ENCODE data around the gene RNF166.

RNF166 gene

GRCh38 chr16:88691129-88691813 is 14.9 kb downstream of the RNF166 start:
- DNase-seq, result no peak

- DNase-seq, result no peak
These were observed 15.7 kb downstream of the RNF166 start for GRCh38 chr16:88690341-88691128.

GRCh38 chr16:88688013-88688778 is 18.0 kb downstream of the RNF166 start:
- DNase-seq, result no peak

GRCh38 chr16:88687676-88688012 is 18.6 kb downstream of the RNF166 start:
- no peak for DNase-seq

DNA sequence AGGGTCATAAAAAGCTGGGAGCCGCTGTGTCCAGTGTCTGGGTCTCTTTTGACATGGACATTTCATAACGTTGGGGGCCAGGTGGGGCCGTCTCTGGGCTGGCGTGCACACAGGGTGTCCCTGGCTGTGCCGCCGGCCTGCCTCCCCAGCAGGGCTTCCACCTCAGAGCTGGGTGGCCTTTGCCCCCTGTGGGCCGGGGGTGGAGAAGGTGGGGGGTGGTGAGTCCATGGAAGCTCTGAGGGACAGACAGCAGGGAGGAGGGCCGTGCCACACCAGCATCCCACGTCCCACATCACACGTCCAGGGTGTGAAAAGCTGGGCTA is 19.0 kb downstream of the RNF166 start:
- no peak for DNase-seq

GRCh38 chr16:88686439-88687253 is 19.6 kb downstream of the RNF166 start, which contains the start of gene SNAI3:
Gene SNAI3 (minus strand): TSS chr16:88686507. CDS start chr16:88686406, 101 bp downstream.
- DNase-seq, result peak; percentile 59

GRCh38 chr16:88686062-88686438 is 20.2 kb downstream of the RNF166 start:
- no peak for DNase-seq

GRCh38 chr16:88685156-88686061 is 20.8 kb downstream of the RNF166 start:
- DNase-seq, result peak; percentile 59

DNA sequence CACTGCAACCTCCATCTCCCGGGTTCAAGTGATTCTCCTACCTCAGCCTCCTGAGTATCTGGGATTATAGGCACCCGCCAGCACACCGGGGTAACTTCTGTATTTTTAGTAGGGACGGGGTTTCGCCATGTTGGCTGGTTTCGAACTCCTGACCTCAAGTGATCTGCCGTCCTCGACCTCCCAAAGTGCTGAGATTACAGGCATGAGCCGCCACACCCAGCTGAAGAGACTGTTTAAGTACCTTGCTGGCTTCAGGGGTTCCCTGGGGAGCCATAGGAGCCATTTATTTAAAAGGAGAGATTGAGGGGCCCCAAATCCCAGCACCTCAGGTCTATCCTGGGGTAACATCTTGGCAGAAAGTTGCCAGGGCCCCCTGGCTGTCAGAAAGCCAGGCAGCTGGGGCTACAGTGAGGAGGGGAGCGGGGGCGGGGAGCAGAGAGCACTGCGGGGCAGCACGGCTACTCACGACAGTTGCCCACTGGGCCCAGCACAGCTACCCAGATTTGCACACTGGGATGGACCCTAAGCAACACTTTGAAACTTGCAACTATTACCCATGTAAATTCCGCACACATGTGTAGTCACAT is 21.5 kb downstream of the RNF166 start:
- DNase-seq, result no peak

DNA sequence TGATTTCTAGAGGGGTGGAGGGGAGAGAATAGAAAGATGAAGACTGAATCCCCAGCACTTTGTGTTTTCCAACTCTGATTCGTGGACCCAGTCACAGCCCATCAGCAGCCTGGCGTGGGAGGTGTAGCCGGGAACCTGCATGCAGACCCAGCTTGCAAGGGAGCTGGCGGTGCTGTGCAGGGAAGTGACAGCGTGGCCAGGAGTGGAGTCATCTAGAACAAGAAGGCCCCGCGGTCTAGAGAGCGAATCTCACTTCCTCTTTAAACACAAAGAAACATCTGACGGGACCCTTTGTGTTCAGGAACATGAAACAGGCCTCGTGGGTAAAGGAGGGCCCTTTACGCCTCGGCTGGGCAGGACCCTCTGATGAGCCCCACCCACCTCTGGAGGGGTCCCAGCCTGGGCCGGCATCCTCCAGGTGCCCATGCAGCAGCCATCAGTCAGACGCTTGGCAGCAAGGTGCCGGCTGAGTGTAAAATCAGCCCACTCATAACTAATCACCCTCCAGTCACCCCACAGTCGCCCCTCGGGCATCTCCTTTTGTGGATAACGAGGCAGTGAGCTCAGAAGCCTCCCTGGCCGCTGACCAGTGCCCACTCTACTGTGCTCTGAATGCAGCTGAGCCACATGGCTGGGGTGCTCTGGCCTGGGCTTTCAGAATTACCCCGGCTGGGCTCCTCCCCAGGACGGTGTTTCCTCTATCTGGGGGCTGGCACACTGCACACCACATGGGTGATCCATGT is 24.3 kb downstream of the RNF166 start:
- DNase-seq, result no peak

DNA sequence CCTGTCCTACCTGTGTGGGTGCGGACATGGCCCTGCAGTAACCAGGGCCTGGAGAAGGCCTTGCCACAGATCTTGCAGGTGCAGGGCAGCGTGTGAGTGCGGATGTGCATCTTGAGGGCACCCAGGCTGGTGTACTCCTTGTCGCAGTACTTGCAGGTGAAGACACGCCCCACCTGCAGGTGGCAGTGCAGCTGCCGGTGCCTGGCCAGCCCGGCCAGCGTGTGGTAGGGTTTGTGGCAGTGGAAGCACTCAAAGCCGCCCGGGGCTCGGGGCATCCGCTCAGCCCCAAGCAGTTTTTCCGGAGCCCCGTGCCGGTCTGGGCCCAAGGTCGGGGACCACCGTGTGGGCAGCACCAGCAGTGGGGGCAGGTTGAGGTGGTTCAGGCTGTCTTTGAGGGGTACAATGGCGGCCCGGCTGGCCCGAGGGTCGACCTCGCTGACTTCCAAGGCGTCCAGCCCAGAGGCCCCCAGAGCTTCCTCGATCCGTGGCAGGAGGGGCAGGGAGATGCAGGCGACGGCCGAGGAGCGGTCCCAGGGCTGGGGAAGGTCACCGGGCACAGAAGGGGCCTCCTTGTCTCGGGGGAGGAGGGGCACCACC is 25.0 kb downstream of the RNF166 start:
- DNase-seq, result no peak

- DNase-seq, result no peak
These were observed 25.6 kb downstream of the RNF166 start for GRCh38 chr16:88680554-88681083.

DNA sequence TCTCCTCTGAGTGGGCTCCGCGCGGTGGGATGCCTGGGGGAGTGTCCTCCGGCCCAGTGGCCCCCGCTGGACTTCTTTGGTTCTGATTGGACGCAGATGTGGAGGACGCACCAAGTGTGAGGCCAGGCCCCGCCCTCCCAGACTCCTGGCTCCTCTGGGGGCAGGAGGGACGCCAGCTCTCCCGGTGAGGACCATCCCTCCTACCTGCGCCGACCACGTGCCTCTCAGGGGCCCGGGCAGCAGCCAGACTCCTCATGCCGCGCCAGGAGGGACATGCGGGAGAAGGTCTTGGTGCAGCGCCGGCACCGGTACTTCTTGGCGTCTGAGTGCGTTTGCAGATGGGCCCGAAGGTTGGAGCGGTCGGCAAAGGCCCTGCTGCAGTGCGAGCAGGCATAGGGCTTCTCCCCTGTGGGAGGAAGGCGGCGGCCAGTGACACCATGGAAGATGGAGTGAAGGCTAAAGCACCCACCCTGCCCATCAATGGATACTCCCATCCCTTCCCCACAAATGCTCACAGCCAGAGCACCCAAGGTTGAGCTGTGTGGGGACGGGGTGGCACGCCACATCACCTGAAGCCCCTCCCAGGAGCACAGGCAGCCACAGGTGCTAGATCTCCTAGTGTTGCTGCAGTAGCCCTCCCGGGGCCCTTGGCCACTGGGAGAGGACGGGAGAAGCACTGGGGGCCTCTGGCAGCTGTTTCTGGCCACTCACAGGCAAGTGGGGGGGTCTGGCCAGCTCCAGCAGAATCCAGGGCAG is 27.8 kb downstream of the RNF166 start:
- no peak for DNase-seq

DNA sequence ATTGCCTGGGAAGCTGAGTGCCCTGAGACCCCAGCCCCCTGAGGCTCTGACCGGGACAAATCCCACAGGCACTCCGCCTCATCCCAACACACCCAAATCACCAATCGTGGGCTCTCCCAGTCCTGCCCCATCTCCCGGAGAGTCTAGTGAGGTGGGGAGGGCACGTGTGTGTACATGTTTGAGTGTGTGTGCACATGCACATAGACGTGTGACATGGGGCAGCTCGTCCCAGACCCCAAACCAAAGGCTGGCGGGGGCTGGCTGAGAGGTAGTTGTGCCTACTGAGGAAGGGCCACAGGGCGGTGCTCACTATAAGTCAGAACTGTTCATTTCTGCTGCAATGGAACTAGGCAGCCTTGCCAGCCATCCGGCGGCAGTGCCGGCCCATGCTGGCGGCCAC is 28.5 kb downstream of the RNF166 start:
- DNase-seq, result no peak

- no peak for DNase-seq
These were observed 29.5 kb downstream of the RNF166 start for GRCh38 chr16:88676502-88677242.

- no peak for DNase-seq
These were observed 32.4 kb downstream of the RNF166 start for GRCh38 chr16:88673716-88674379.

- DNase-seq, result no peak
These were observed 33.4 kb downstream of the RNF166 start for GRCh38 chr16:88672776-88673175.

GRCh38 chr16:88671806-88672205 is 34.4 kb downstream of the RNF166 start:
- no peak for DNase-seq

Measured in EL (cell line).